HUES6 (cell line): ENCODE results near the gene CXCL5.
"Not testable (repeated sequence)": the region's sequence is repeated elsewhere in the genome, so short reads cannot be mapped to it uniquely, and the experiment has no call there.

Source experiments
- H3K27ac ChIP-seq: 2 replicates; pipeline ENCODE4 v1.7.0; 2013; ENCODE audit warnings: low read depth, mild to moderate bottlenecking, low read length, inconsistent platforms
- H3K27me3 ChIP-seq: 2 replicates; pipeline ENCODE4 v1.6.1; 2013; ENCODE audit warnings: low read length; ENCODE audit not compliant: control insufficient read depth, insufficient read depth
- H3K36me3 ChIP-seq: 2 replicates; pipeline ENCODE4 v1.6.1; 2013; ENCODE audit warnings: low read length; ENCODE audit not compliant: control insufficient read depth, insufficient read depth
- H3K4me1 ChIP-seq: 2 replicates; pipeline ENCODE4 v1.6.1; 2013; ENCODE audit warnings: low read length; ENCODE audit not compliant: control insufficient read depth, insufficient read depth
- H3K4me3 ChIP-seq: 2 replicates; pipeline ENCODE4 v1.5.1; 2013; ENCODE audit warnings: low read depth, low read length
- H3K9ac ChIP-seq: one replicate; pipeline ENCODE4 v1.6.1; 2013; ENCODE audit warnings: mild to moderate bottlenecking, low read length
- H3K9me3 ChIP-seq: 2 replicates; pipeline ENCODE4 v1.6.1; 2013; ENCODE audit warnings: low read depth, low read length; ENCODE audit not compliant: control insufficient read depth, insufficient read depth

The CXCL5 gene

GRCh38 chr4:73974352-73974751, 24.1 kb downstream of the CXCL5 start:
- Histone ChIP-seq H3K36me3 (no peaks in the 10 kb centered on the region), H3K9me3 (peaks cover 7% of the 10 kb centered on the region), H3K27me3 (no peaks in the 10 kb centered on the region), H3K27ac (no peak overlapping the region), H3K4me3 (no peak overlapping the region), H3K4me1 (peaks cover under 1% of the 10 kb centered on the region; the same call in 1 of the 2 replicates), H3K9ac (no peak overlapping the region)

GRCh38 chr4:73970945-73971344, 27.5 kb downstream of the CXCL5 start:
- Histone ChIP-seq H3K27me3 (no peaks in the 10 kb centered on the region), H3K4me1 (no peaks in the 10 kb centered on the region), H3K9me3 (peaks cover 8% of the 10 kb centered on the region), H3K9ac (no peak overlapping the region), H3K27ac (no peak overlapping the region), H3K4me3 (no peak overlapping the region), H3K36me3 (no peaks in the 10 kb centered on the region)

GRCh38 chr4:73970011-73970410, 28.5 kb downstream of the CXCL5 start:
- Histone ChIP-seq H3K27me3 (no peaks in the 10 kb centered on the region), H3K27ac (no peak overlapping the region), H3K4me1 (no peaks in the 10 kb centered on the region), H3K4me3 (no peak overlapping the region), H3K9me3 (peaks cover 8% of the 10 kb centered on the region), H3K36me3 (no peaks in the 10 kb centered on the region), H3K9ac (no peak overlapping the region)

GRCh38 chr4:73967866-73968265, 30.6 kb downstream of the CXCL5 start:
- no peak overlapping the region for H3K9ac ChIP-seq
- H3K4me3 ChIP-seq = no peak overlapping the region
- H3K4me1 ChIP-seq = no peaks in the 10 kb centered on the region
- H3K9me3 ChIP-seq = peaks cover 12% of the 10 kb centered on the region
- no peaks in the 10 kb centered on the region for H3K27me3 ChIP-seq
- H3K36me3 ChIP-seq = no peaks in the 10 kb centered on the region
- no peak overlapping the region for H3K27ac ChIP-seq

GRCh38 chr4:73964862-73965611, 33.4 kb downstream of the CXCL5 start:
- Histone ChIP-seq H3K9me3 (peaks cover 30% of the 10 kb centered on the region), H3K4me1 (no peaks in the 10 kb centered on the region), H3K36me3 (no peaks in the 10 kb centered on the region), H3K27me3 (no peaks in the 10 kb centered on the region), H3K4me3 (no peak overlapping the region), H3K9ac (no peak overlapping the region), H3K27ac (no peak overlapping the region)

- Histone ChIP-seq H3K4me1 (no peaks in the 10 kb centered on the region), H3K4me3 (no peak overlapping the region), H3K9ac (no peak overlapping the region), H3K27ac (no peak overlapping the region), H3K27me3 (no peaks in the 10 kb centered on the region), H3K9me3 (peaks cover 27% of the 10 kb centered on the region), H3K36me3 (no peaks in the 10 kb centered on the region)
These were observed 35.8 kb downstream of the CXCL5 start for GRCh38 chr4:73962724-73963123.

- not testable (repeated sequence) for H3K27ac ChIP-seq, H3K4me1 ChIP-seq, H3K4me3 ChIP-seq, H3K27me3 ChIP-seq, H3K9ac ChIP-seq, H3K36me3 ChIP-seq
- H3K9me3 ChIP-seq = peaks cover 33% of the 10 kb centered on the region
These were observed 39.4 kb downstream of the CXCL5 start for GRCh38 chr4:73959041-73959440.

- Histone ChIP-seq H3K4me1 (peaks cover 13% of the 10 kb centered on the region), H3K9ac (no peak overlapping the region), H3K27ac (no peak overlapping the region), H3K36me3 (no peaks in the 10 kb centered on the region), H3K9me3 (peaks cover 17% of the 10 kb centered on the region; the same call in 1 of the 2 replicates), H3K27me3 (peaks cover 20% of the 10 kb centered on the region), H3K4me3 (no peak overlapping the region)
These were observed 46.1 kb downstream of the CXCL5 start for GRCh38 chr4:73952352-73952751.

GRCh38 chr4:73950376-73950920, 48.0 kb downstream of the CXCL5 start:
- not testable (repeated sequence) for H3K4me3 ChIP-seq, H3K27ac ChIP-seq, H3K9ac ChIP-seq, H3K36me3 ChIP-seq
- Histone ChIP-seq H3K27me3 (peaks cover 39% of the 10 kb centered on the region), H3K9me3 (peaks cover 17% of the 10 kb centered on the region; the same call in 1 of the 2 replicates), H3K4me1 (peaks cover 13% of the 10 kb centered on the region)

- no peak overlapping the region for H3K9ac ChIP-seq
- no peaks in the 10 kb centered on the region for H3K36me3 ChIP-seq
- peaks cover 52% of the 10 kb centered on the region for H3K27me3 ChIP-seq
- peaks cover 22% of the 10 kb centered on the region for H3K4me1 ChIP-seq
- H3K9me3 ChIP-seq = 0 out of 2 replicates have a peak, but pooled peaks cover 12% of the 10 kb centered on the region
- no peak overlapping the region for H3K4me3 ChIP-seq
- H3K27ac ChIP-seq = no peak overlapping the region
These were observed 49.3 kb downstream of the CXCL5 start for GRCh38 chr4:73948990-73949706.

- no peak overlapping the region for H3K4me3 ChIP-seq
- peaks cover 26% of the 10 kb centered on the region for H3K4me1 ChIP-seq
- H3K27ac ChIP-seq = no peak overlapping the region
- H3K27me3 ChIP-seq = peaks cover 61% of the 10 kb centered on the region
- no peak overlapping the region for H3K9ac ChIP-seq
- no peaks in the 10 kb centered on the region for H3K36me3 ChIP-seq
- 0 out of 2 replicates have a peak, but pooled peaks cover 6% of the 10 kb centered on the region for H3K9me3 ChIP-seq
These were observed 50.2 kb downstream of the CXCL5 start for GRCh38 chr4:73948291-73948690.
